ENCODE results near the gene SHC2. TPM values are rescaled to one million over a fixed set of nuclear protein-coding genes. Genes with fewer than 3 reads are reported as not detected.

Gene SHC2
- total RNA-seq, 2 donors from 2014 or later: 10.7 to 19.4 TPM

DNA sequence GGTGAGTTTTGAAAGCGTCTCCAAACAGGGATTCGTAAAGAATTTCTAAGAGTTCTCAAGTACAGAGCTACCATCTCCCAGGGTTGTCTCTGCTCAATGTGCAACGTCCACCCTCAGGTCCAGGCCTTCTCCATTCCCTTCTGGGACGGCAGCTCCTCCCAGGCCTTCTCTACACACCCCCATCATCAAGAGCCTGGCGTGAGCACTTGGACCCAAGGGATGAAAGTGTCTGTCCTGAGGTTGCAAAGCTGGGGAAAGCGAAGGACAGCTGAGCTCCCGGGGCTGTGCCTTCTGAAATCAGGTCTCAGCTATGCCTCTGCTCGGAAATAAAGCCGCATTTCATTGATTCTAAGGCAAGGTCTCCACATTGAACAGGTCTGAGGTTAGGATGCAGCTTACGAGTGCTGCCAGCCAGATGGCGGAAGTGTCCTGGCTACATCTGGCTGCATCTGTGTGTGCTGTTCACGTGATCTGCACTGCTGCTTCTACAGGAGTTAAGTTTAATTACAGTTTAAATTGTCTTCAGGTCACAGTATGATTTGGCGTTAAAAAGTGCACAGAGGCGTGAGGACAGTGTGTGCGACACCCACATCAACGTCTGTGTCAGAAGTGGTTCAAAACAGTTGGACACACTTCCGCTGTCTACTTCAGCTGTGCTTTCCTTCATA, 89.2 kb downstream of the SHC2 start:
- intact Hi-C loops (cut with DNase I): no loop called here
- DNase-seq: no peak
- peak in 1 of 2 donors; percentile 16 for ATAC-seq

DNA sequence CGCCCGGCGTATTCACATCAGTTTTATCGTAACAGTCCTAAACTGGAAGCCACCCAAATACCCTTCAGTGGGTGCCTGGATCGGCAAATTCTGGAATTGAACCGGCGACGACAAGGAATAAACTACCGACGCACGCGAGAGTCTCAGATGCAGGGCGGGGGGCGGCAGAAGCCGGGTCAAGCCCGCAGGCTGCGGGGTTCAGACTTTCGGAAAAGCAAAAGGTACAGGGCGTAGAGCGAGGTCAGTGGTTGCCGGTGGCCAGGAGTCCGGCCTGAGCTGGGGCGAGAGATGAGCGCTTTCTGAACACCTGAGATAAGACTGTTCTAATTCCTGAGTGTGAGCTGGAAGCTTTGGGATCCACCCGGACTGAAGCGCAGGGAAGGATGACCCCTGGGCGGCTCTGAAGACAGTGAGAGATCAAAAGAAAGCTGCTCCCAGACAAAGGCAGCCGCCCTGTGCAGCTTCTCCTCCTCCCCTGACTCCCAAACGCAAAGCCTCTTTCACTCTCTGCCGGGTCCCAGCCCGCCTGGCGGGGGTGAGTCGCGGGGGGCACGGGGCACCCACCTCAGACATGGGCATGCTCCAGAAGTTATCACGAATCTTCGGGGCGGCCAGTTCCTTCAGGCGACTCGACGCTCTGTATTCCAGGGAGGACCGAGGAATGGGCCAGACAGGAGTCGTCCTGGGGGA, 90.0 kb downstream of the SHC2 start:
- intact Hi-C loops (cut with DNase I): no loop called here
- ATAC-seq: no peak
- no peak for DNase-seq

DNA sequence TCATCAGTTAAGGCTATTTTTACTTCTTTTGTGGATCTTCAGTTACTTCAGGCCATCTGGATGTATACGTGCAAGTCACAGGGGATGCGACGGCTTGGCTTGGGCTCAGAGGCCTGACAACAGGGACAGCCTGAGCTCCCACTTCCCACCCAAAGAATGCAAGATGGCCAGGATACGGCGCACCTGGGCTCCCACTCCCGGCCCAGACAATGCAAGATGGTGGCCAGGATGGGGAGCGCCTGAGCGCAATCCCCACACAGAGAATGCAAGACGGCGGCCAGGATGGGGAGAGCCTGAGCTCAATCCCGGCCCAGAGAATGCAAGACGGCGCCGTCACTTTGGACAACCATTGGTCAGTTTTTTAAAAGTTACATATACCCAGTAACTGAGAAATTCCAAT, 91.0 kb downstream of the SHC2 start:
- intact Hi-C loops (cut with DNase I): no loop called here
- DNase-seq (no peak), ATAC-seq (no peak)

DNA sequence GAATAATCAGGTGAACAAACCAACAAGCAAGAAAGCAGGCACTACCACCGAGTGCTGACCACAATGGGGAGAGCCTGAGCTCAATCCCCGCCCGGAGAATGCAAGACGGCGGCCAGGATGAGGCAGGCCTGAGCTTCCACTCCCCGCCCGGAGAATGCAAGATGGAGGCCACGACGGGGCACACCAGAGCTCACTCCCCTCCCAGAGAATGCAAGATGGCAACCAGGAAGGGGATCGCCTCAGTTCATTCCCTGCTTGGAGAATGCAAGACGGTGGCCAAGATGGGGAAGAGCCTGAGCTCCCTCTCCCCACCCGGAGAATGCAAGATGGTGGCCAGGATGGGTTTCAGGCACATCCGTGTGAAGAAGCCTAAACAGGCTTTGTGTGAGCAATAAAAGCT, 91.6 kb downstream of the SHC2 start:
- ATAC-seq (no peak), DNase-seq (no peak)
- intact Hi-C loops (cut with DNase I): no loop called here

DNA sequence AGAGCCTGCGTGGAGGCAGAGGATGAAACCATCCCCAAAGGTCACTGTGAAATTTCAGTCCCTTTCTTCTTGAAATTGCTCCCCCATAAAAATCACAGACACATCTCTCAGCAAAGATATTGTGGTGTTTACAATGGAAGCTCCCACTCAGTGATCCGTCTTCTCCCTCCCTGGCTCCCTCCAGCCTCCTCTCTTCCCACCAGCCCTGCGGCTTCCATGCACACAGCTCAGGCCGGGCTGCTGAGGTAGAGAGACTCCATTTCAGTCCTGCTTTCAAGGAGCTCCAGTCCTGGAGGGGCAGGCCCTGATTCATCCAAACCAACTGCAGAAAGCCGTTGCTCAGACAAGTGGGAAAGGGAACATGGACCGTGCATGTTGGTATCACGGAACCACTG, 92.2 kb downstream of the SHC2 start:
- no peak for ATAC-seq
- intact Hi-C loops (cut with DNase I): no loop called here
- DNase-seq: no peak

DNA sequence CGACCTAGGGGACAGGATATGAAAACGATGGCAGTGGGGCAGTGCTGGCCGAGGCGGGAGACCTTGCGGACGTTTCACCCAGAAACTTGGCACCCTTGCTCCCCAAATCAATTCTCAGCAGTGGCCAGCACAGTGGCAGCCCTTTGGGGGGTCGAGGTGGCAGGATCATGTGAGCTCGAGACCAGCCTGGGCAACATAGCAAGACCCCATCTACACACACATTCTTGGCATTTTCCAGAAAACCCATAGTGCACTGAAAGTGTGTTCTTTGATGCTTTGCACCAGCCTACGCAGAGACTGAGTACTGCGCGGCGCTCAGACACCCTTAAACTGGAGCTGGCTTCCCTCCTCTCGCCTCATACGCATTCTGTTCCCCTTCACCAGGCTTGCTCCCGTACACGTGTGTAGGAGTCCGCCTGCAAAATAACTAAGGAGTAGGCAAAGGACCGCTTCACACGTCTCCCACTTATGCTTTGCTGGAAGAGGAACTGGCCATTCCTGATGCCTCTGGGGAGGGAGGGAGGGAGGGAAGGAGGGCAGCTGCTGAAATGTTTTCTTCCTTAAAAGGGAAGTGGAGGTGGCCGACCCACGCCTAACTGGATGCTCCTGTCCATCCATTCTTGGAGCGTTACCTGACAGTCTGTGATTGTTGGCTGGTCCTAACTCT, 92.7 kb downstream of the SHC2 start:
- DNase-seq: no peak
- ATAC-seq: no peak
- intact Hi-C loops (cut with DNase I): no loop called here

DNA sequence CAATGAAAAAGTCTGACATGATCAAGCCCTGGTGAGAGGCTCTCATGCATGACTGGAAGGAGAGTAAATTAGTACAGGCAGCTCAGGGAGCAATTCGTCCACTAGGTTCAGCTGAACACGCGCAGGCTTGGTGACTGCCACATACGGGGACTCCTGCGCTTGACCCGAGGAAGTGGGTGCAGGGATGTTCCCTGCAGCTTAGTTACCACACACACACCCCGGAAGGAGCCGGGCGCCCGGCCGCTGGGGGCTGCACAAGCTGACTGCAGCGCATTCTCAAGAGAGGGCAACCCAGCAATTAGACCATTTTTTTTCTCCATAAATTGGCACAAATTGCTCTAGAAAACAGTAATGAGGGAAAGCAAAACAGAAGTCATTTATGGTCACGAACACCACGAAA, 93.3 kb downstream of the SHC2 start:
- DNase-seq (no peak), ATAC-seq (no peak)
- intact Hi-C loops (cut with DNase I): no loop called here

DNA sequence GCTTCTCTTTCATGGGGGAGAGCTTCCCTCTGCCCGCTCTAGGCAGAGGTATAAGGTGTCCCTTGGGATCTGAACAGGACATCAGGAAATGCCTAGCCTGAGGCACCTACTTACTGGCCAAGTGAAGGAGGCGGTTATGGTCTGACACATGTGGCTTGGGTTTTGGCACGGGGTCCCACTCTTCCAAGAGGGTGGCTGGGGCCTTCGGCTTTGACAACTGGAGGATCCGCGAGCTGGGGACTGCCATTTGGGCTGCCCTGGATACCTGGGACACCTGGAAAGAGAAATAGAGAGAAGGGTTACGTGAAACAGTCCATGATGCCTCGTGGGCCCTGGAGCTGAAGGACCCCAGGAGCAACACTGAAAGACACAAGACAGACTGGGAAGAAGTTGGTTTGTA, 93.9 kb downstream of the SHC2 start:
- DNase-seq (no peak), ATAC-seq (no peak)
- intact Hi-C loops (cut with DNase I): no loop called here

Other genes starting within 250 kb of the SHC2 start
- under 1 TPM; 0.76 to 0.85 TPM for gene PLPP2, start 169.6 kb downstream of the SHC2 start, total RNA-seq
- gene MIER2, start 116.2 kb downstream of the SHC2 start, total RNA-seq: 10 to 100 TPM; 18.2 to 25.0 TPM
- under 1 TPM; 0.76 to 0.88 TPM for gene C2CD4C, start 51.9 kb downstream of the SHC2 start, total RNA-seq
- under 1 TPM; 0.24 to 0.41 TPM for gene MADCAM1, start 35.5 kb upstream of the SHC2 start, total RNA-seq
- 10 to 100 TPM; 12.1 to 14.9 TPM for gene TPGS1, start 46.5 kb upstream of the SHC2 start, total RNA-seq
- gene CDC34, start 70.7 kb upstream of the SHC2 start, total RNA-seq: 10 to 100 TPM; 63.9 to 71.0 TPM
- 1 to 10 TPM in 1 of 2 donors, under 1 TPM in 1; 0.81 to 1.1 TPM for gene GZMM, start 83.0 kb upstream of the SHC2 start, total RNA-seq
- gene BSG, start 111.6 kb upstream of the SHC2 start, total RNA-seq: 1,000 to 10,000 TPM in 1 of 2 donors, 100 to 1,000 TPM in 1; 847 to 1,152 TPM
- 1 to 10 TPM; 4.3 to 10.0 TPM for gene HCN2, start 128.8 kb upstream of the SHC2 start, total RNA-seq
- 10 to 100 TPM; 33.7 to 43.6 TPM for gene POLRMT, start 172.5 kb upstream of the SHC2 start, total RNA-seq
- under 1 TPM in 1 of 2 donors, not detected in 1; 0.44 TPM for gene FGF22, start 178.8 kb upstream of the SHC2 start, total RNA-seq
- 10 to 100 TPM; 19.2 to 35.9 TPM for gene RNF126, start 202.2 kb upstream of the SHC2 start, total RNA-seq
- 100 to 1,000 TPM in 1 of 2 donors, 10 to 100 TPM in 1; 33.5 to 118 TPM for gene FSTL3, start 215.4 kb upstream of the SHC2 start, total RNA-seq
- gene PRSS57, start 234.4 kb upstream of the SHC2 start, total RNA-seq: not detected
- 10 to 100 TPM; 48.9 to 49.7 TPM for gene PALM, start 247.9 kb upstream of the SHC2 start, total RNA-seq